ENCODE measurements around the gene FAM83F. TPM values are rescaled to one million over a fixed set of nuclear protein-coding genes. Genes with fewer than 3 reads are reported as not detected.

FAM83F gene
- total and polyA plus RNA-seq, 12 donors: under 0.01 to 0.39 (median 0.11) TPM; not detected in 1

DNA sequence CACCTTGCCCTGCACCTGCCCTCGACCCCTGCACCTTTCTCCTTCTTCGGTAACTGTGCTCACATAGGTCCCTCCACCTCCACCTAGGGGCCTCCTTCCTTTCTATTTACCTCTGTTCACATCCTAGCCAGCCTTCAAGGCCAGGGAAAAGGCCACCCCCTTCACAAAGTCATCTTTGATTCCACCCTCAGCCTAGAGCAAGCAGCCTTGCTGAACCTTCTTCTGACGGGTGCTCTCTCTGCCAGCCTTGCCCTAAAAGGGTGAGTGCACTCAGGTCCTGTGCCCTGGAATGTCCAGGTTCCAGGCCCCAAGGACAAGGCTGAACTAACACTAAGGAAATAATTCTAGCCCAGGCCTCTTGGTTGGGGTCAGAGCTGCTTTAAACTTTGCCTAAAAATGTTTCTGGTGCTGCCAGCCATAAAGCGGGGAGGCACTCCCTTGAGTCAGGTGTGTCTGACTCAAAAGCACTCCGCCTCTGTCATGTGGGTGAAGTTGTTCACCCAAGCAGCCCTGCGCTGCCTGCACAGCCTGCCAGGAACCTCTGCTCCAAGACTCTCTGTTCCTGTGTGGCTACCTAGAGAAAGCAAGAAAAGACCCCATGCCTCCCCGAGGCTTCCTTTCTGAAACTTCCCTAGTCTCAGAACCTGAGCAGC is 9.2 kb upstream of the FAM83F start:
- no peak for TF ChIP-seq POLR2A (IDR thresholded peaks at IDR 0.05)
- TF ChIP-seq, protein P1, sequence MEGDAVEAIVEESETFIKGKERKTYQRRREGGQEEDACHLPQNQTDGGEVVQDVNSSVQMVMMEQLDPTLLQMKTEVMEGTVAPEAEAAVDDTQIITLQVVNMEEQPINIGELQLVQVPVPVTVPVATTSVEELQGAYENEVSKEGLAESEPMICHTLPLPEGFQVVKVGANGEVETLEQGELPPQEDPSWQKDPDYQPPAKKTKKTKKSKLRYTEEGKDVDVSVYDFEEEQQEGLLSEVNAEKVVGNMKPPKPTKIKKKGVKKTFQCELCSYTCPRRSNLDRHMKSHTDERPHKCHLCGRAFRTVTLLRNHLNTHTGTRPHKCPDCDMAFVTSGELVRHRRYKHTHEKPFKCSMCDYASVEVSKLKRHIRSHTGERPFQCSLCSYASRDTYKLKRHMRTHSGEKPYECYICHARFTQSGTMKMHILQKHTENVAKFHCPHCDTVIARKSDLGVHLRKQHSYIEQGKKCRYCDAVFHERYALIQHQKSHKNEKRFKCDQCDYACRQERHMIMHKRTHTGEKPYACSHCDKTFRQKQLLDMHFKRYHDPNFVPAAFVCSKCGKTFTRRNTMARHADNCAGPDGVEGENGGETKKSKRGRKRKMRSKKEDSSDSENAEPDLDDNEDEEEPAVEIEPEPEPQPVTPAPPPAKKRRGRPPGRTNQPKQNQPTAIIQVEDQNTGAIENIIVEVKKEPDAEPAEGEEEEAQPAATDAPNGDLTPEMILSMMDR (IDR thresholded peaks at IDR 0.05): no peak
- intact Hi-C loops (cut with DNase I): no loop called here
- no peaks in the 10 kb centered on the region for H3K36me3 ChIP-seq (replicated peaks in 1 of 2)
- H3K4me1 ChIP-seq (replicated peaks in 1 of 2): no peaks in the 10 kb centered on the region
- no peak overlapping the region for H3K4me3 ChIP-seq
- peaks cover 4% of the 10 kb centered on the region for H3K27me3 ChIP-seq
- WGBS, 4 donors: 74 to 87% (median 79%) methylated on average over 7 of the region's 7 CpGs
- no peak for DNase-seq
- H3K27ac ChIP-seq: no peak overlapping the region
- H3K9me3 ChIP-seq (replicated peaks in 1 of 3): no peaks in the 10 kb centered on the region

DNA sequence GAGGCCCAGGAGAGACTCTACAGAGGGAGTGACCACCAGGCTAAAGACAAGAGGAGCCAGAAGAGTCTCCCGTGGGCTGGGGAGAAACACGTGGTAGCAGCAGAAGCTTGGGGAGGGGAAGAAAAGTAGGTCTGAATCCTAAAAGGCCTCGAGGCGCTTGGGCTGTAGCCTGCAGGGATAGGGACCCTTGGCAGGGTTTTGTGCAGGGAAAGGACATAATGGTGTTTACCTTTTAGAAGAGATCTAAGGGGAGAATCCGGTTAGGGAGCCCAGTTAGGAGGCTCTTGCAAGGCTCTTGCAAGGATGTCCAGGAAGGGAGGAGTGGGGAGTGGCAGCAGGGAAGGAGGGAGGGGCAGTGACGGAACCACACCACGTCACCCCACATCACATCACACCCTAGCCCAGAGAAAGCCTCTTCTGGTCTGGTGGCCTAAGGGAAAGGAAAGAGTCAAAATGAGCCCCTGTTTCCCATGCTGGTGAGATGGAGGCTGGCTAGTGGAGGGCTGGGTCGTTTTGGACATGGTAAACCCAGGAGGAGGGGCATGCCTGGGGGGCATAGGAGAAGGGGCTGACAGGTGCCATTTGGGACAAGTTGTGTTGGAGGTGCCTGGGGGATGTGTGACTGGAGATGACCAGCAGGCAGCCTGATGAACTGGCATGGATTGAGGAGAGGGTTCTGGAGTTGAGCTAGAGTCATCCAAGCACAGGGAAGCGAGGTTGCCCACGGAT is 6.2 kb upstream of the FAM83F start:
- H3K4me1 ChIP-seq (replicated peaks in 1 of 2): no peaks in the 10 kb centered on the region
- peaks cover 4% of the 10 kb centered on the region for H3K27me3 ChIP-seq
- no peak overlapping the region for H3K27ac ChIP-seq
- intact Hi-C loops (cut with DNase I): no loop called here
- no peak overlapping the region for H3K4me3 ChIP-seq
- no peak for TF ChIP-seq POLR2A (IDR thresholded peaks at IDR 0.05)
- TF ChIP-seq, protein P1 (IDR thresholded peaks at IDR 0.05): no peak
- no peaks in the 10 kb centered on the region for H3K9me3 ChIP-seq (replicated peaks in 1 of 3)
- DNase-seq: no peak
- WGBS, 4 donors: 74 to 87% (median 81%) methylated on average over 10 of the region's 10 CpGs
- no peaks in the 10 kb centered on the region for H3K36me3 ChIP-seq (replicated peaks in 1 of 2)

DNA sequence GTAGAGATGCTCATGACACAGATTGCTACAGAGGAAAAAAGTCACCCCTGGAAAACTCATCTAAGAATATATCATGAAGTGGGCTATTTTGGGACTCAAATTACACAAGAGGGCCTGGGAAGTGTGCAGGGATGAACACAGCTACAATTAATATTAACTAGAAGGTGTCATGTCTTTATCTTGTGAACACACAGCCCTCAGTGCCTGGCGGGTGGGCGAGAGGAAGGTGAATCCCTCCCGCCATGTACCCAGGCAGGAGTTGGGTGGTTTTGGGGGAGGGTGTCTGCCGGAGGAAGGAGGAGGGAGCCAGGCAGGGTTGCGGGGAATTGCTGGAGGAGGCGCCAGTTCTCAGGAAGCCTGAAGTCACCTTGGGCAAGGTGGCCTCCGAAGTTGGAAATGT is 5.1 kb upstream of the FAM83F start:
- Histone ChIP-seq H3K4me1 (replicated peaks in 1 of 2) (no peaks in the 10 kb centered on the region), H3K27ac (no peak overlapping the region), H3K27me3 (peaks cover 4% of the 10 kb centered on the region), H3K36me3 (replicated peaks in 1 of 2) (no peaks in the 10 kb centered on the region), H3K9me3 (replicated peaks in 1 of 3) (no peaks in the 10 kb centered on the region), H3K4me3 (no peak overlapping the region)
- intact Hi-C loops (cut with DNase I): no loop called here
- WGBS, 4 donors: 86 to 89% (median 87%) methylated on average over 7 of the region's 7 CpGs
- TF ChIP-seq, protein P1 (IDR thresholded peaks at IDR 0.05): no peak
- no peak for TF ChIP-seq POLR2A (IDR thresholded peaks at IDR 0.05)
- no peak for DNase-seq

DNA sequence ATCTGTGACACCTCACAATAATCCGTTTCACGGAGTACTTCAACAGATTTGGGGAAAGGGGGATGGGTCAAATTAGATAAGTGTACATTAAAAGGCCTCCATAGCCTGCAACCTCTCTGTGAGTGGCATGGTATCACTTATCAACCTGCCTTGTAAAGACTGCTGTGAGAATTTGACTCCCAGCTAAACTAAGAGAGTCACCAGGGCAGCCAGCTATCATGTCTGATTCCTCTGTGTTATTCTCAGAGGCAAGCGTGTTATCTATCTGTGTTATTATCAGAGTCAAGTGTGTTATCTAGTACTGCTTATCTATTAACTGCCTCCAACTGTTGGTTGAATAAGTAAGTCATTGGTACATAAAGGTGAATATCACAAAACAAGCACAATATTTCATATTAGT is 4.1 kb upstream of the FAM83F start:
- no peak overlapping the region for H3K27ac ChIP-seq
- intact Hi-C loops (cut with DNase I): no loop called here
- TF ChIP-seq POLR2A (IDR thresholded peaks at IDR 0.05): no peak
- TF ChIP-seq, protein P1 (IDR thresholded peaks at IDR 0.05): no peak
- H3K4me1 ChIP-seq (replicated peaks in 1 of 2): no peaks in the 10 kb centered on the region
- no peak for DNase-seq
- H3K9me3 ChIP-seq (replicated peaks in 1 of 3): no peaks in the 10 kb centered on the region
- no peak overlapping the region for H3K4me3 ChIP-seq
- 86 to 98% (median 91%) methylated on average over 3 of the region's 3 CpGs for WGBS, 4 donors
- peaks cover 12% of the 10 kb centered on the region for H3K27me3 ChIP-seq
- no peaks in the 10 kb centered on the region for H3K36me3 ChIP-seq (replicated peaks in 1 of 2)
